Neural cell (in vitro differentiated cells): ENCODE results near the gene ESYT2. TPM values are rescaled to one million over a fixed set of nuclear protein-coding genes. Genes with fewer than 3 reads are reported as not detected.

Experiments used
- H2AFZ ChIP-seq: fragments of 200-600, 300-800 bp; sonication (generic), shearing (Covaris generic); 2 replicates; pipeline ENCODE4 v1.6.0; 2014; ENCODE audit warnings: low read depth, mild to moderate bottlenecking, antibody characterized with exemption, low read length, moderate library complexity
- H3F3A ChIP-seq: fragments of 200-600 bp; shearing (Covaris generic); 2 replicates; pipeline ENCODE4 v1.6.1; 2016; ENCODE audit warnings: mild to moderate bottlenecking, moderate library complexity, mixed read lengths, antibody characterized with exemption, low read length; ENCODE audit not compliant: insufficient read depth, poor library complexity, severe bottlenecking
- H3K27ac ChIP-seq: fragments of 200-600, 300-800 bp; sonication (generic), shearing (Covaris generic); 2 replicates; pipeline ENCODE4 v1.5.1; 2014; ENCODE audit warnings: mild to moderate bottlenecking, low read length, moderate library complexity
- H3K27me3 ChIP-seq: fragments of 300-800, 200-600 bp; sonication (generic), shearing (Covaris generic); 2 replicates; pipeline ENCODE4 v1.6.0; 2014; ENCODE audit warnings: mild to moderate bottlenecking, low read depth, low read length, moderate library complexity; ENCODE audit not compliant: insufficient read depth
- H3K36me3 ChIP-seq: fragments of 300-800, 200-600 bp; sonication (generic), shearing (Covaris generic); 2 replicates; pipeline ENCODE4 v1.5.1; 2014; ENCODE audit warnings: mild to moderate bottlenecking, antibody characterized with exemption, low read length, moderate library complexity; ENCODE audit not compliant: insufficient read depth
- H3K4me2 ChIP-seq: fragments of 300-800, 200-600 bp; sonication (generic), shearing (Covaris generic); 2 replicates; pipeline ENCODE4 v1.6.0; 2014; ENCODE audit warnings: mild to moderate bottlenecking, low read length
- H3K4me3 ChIP-seq: fragments of 300-800, 200-600 bp; sonication (generic), shearing (Covaris generic); 2 replicates; pipeline ENCODE4 v1.5.1; 2014; ENCODE audit warnings: mild to moderate bottlenecking, low read length, moderate library complexity
- H3K79me2 ChIP-seq: fragments of 200-600 bp; shearing (Covaris generic); replicated peaks from 2 replicates; pipeline ENCODE4 v1.6.0; 2014; ENCODE audit warnings: mild to moderate bottlenecking, low read length, moderate library complexity; ENCODE audit not compliant: insufficient read depth
- H3K9ac ChIP-seq: fragments of 300-800, 200-600 bp; sonication (generic), shearing (Covaris generic); 2 replicates; pipeline ENCODE4 v1.6.1; 2016; ENCODE audit warnings: mild to moderate bottlenecking, low read length, mixed read lengths
- H3K9me2 ChIP-seq: fragments of 200-600 bp; shearing (Covaris generic); 2 replicates; pipeline ENCODE4 v1.6.1; 2016; ENCODE audit warnings: mild to moderate bottlenecking, low read length, mixed read lengths; ENCODE audit not compliant: insufficient read depth
- H3K9me3 ChIP-seq: fragments of 200-600, 300-800 bp; sonication (generic), shearing (Covaris generic); 2 replicates; pipeline ENCODE4 v1.6.1; 2016; ENCODE audit warnings: mild to moderate bottlenecking, mixed run types, low read length, moderate library complexity, mixed read lengths
- H4K20me1 ChIP-seq: fragments of 200-600 bp; shearing (Covaris generic); 2 replicates; pipeline ENCODE4 v1.6.1; 2016; ENCODE audit warnings: mild to moderate bottlenecking, mixed run types; ENCODE audit not compliant: insufficient read depth
- CTCF ChIP-seq: fragments of 450-650 bp; IDR thresholded peaks from 2 replicates; pipeline ENCODE4 v1.5.1; 2014; ENCODE audit warnings: antibody characterized with exemption, mild to moderate bottlenecking, moderate library complexity; ENCODE audit not compliant: poor library complexity, severe bottlenecking
- EP300 ChIP-seq: fragments of 450-650 bp; conservative IDR thresholded peaks from 2 replicates; pipeline ENCODE4 v1.6.1; 2014; ENCODE audit warnings: antibody characterized with exemption, mild to moderate bottlenecking, moderate library complexity; ENCODE audit not compliant: poor library complexity, severe bottlenecking
- EZH2 ChIP-seq: fragments of 200-600, 300-800 bp; shearing (Covaris generic), sonication (generic); IDR thresholded peaks from 2 replicates; pipeline ENCODE4 v1.6.1; 2014; ENCODE audit warnings: antibody characterized with exemption, low read length, borderline replicate concordance, mild to moderate bottlenecking; ENCODE audit not compliant: insufficient read depth, poor library complexity, severe bottlenecking
- MXI1 ChIP-seq: fragments of 450-650 bp; conservative IDR thresholded peaks from 2 replicates; pipeline ENCODE4 v1.6.1; 2014; ENCODE audit warnings: antibody characterized with exemption, mild to moderate bottlenecking; ENCODE audit not compliant: poor library complexity, severe bottlenecking
- POLR2AphosphoS5 ChIP-seq: IDR thresholded peaks from 2 replicates; pipeline ENCODE4 v1.6.1; 2012
- RAD21 ChIP-seq: fragments of 450-650 bp; conservative IDR thresholded peaks from 2 replicates; pipeline ENCODE4 v1.6.1; 2014; ENCODE audit warnings: antibody characterized with exemption, mild to moderate bottlenecking, moderate library complexity
- REST ChIP-seq: IDR thresholded peaks from 2 replicates; pipeline ENCODE4 v1.6.1; 2012; ENCODE audit warnings: borderline replicate concordance
- SMC3 ChIP-seq: fragments of 450-650 bp; conservative IDR thresholded peaks from 2 replicates; pipeline ENCODE4 v1.6.1; 2014; ENCODE audit warnings: antibody characterized with exemption, mild to moderate bottlenecking, moderate library complexity; ENCODE audit not compliant: poor library complexity
- TAF1 ChIP-seq: IDR thresholded peaks from 2 replicates; pipeline ENCODE4 v1.6.1; 2012; ENCODE audit warnings: low read depth
- polyA plus RNA-seq: library from polyadenylated mRNA; depleted of rRNA; stranded (reverse); fragments of >200 nt; gene quantifications from 2 replicates; pipeline ENCODE4 v1.2.3, GENCODE V29; 2014

ESYT2 gene
- polyA plus RNA-seq, 1 donor from 2014 or later: 23.8 TPM

- TF ChIP-seq RAD21 (no peak), TAF1 (no peak), EP300 (no peak), SMC3 (no peak), POLR2AphosphoS5 (no peak), MXI1 (no peak), CTCF (no peak), EZH2 (no peak), REST (no peak)
- H3K9me2 ChIP-seq: no peaks in the 10 kb centered on the region
- H3K36me3 ChIP-seq: no peaks in the 10 kb centered on the region
- peaks cover 7% of the 10 kb centered on the region for H3K79me2 ChIP-seq
- no peak overlapping the region for H2AFZ ChIP-seq
- H3K27ac ChIP-seq: no peak overlapping the region
- H3K9ac ChIP-seq: no peak overlapping the region
- H3K4me3 ChIP-seq: no peak overlapping the region
- H4K20me1 ChIP-seq: no peaks in the 10 kb centered on the region
- no peaks in the 10 kb centered on the region for H3K9me3 ChIP-seq
- no peaks in the 10 kb centered on the region for H3K27me3 ChIP-seq
- no peaks in the 10 kb centered on the region for H3F3A ChIP-seq
- H3K4me2 ChIP-seq: no peak overlapping the region
Measured at GRCh38 chr7:158805414-158805813, 23.9 kb downstream of the ESYT2 start.

DNA sequence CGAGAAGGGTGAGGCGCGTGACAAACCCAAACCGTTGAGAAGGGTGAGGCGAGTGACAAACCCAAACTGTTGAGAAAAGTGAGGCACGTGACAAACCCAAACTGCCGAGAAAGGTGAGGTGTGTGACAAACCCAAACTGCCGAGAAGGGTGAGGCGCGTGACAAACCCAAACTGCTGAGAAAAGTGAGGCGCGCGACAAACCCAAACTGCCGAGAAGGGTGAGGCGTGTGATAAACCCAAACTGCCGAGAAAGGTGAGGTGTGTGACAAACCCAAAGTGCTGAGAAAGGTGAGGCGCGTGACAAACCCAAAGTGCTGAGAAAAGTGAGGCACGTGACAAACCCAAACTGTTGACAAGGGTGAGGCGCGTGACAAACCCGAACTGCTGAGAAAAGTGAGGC, 25.0 kb downstream of the ESYT2 start:
- TF ChIP-seq TAF1: no peak
- no peak for TF ChIP-seq SMC3
- no peak for TF ChIP-seq EP300
- TF ChIP-seq MXI1: no peak
- TF ChIP-seq REST: no peak
- no peak for TF ChIP-seq CTCF
- TF ChIP-seq POLR2AphosphoS5: no peak
- TF ChIP-seq RAD21: no peak
- no peak for TF ChIP-seq EZH2
- Histone ChIP-seq H4K20me1 (no peaks in the 10 kb centered on the region), H3K9me3 (no peaks in the 10 kb centered on the region), H3K79me2 (peaks cover 4% of the 10 kb centered on the region), H3K9me2 (no peaks in the 10 kb centered on the region), H3K4me3 (no peak overlapping the region), H3K36me3 (no peaks in the 10 kb centered on the region), H3K27me3 (no peaks in the 10 kb centered on the region), H3K27ac (no peak overlapping the region), H3F3A (no peaks in the 10 kb centered on the region), H3K9ac (no peak overlapping the region), H2AFZ (no peak overlapping the region), H3K4me2 (no peak overlapping the region)
